H1 (cell line): ENCODE results near the gene UNC13D. TPM values are rescaled to one million over a fixed set of nuclear protein-coding genes. Genes with fewer than 3 reads are reported as not detected.

ENCODE experiments used
- CTCF ChIA-PET: fragments of 300-600 bp; sonication (Branson Sonifier 250); formaldehyde crosslinking; loops from one replicate; lab custom pipeline; 2021; ENCODE audit not compliant: partially characterized antibody; lab: Charles Lee
- POLR2A ChIA-PET: fragments of 300-600 bp; sonication (Branson Sonifier 250); formaldehyde crosslinking; loops from one replicate; lab custom pipeline; 2021; ENCODE audit warnings: inconsistent platforms; ENCODE audit not compliant: partially characterized antibody; lab: Charles Lee
- DNase-seq, 2 experiments: peaks; one replicate each; pipeline versions ENCODE4 v3.0.0 to v3.0.0-alpha.2; 2010 to 2022; ENCODE audit warnings: low spot score in 2 of 2, low read depth in 1 of 2, mixed read lengths in 1 of 2
- FAIRE-seq: peaks from 2 replicates; lab custom pipeline; 2011; peaks lifted over from hg19 to GRCh38; lab: Jason Lieb, UNC
- H2AFZ ChIP-seq: 2 replicates; pipeline ENCODE4 v1.8.1; 2012; ENCODE audit warnings: low read length, inconsistent platforms
- H2AK5ac ChIP-seq: 2 replicates; pipeline ENCODE4 v1.6.1; 2013; ENCODE audit warnings: low read depth, low read length
- H2BK120ac ChIP-seq: replicated peaks from 2 replicates; pipeline ENCODE3; 2013; ENCODE audit warnings: low read depth, low read length, inconsistent platforms
- H2BK12ac ChIP-seq: 2 replicates; pipeline ENCODE4 v1.6.1; 2013; ENCODE audit warnings: low read depth, low read length
- H2BK15ac ChIP-seq: 2 replicates; pipeline ENCODE4 v1.6.1; 2013; ENCODE audit warnings: low read length
- H2BK20ac ChIP-seq: 2 replicates; pipeline ENCODE4 v1.6.1; 2013; ENCODE audit warnings: low read length
- H2BK5ac ChIP-seq: 2 replicates; pipeline ENCODE4 v1.6.1; 2013; ENCODE audit warnings: low read depth, low read length
- H3K14ac ChIP-seq: 2 replicates; pipeline ENCODE4 v1.6.1; 2013; ENCODE audit warnings: inconsistent platforms; ENCODE audit not compliant: insufficient read length
- H3K18ac ChIP-seq: 2 replicates; pipeline ENCODE4 v1.6.1; 2013; ENCODE audit warnings: low read length; ENCODE audit errors: extremely low read depth
- H3K23ac ChIP-seq: 2 replicates; pipeline ENCODE4 v1.6.1; 2013; ENCODE audit warnings: inconsistent platforms; ENCODE audit not compliant: insufficient read length
- H3K23me2 ChIP-seq: 2 replicates; pipeline ENCODE4 v1.6.1; 2013; ENCODE audit warnings: low read depth, low read length
- H3K27ac ChIP-seq: 2 replicates; pipeline ENCODE4 v1.6.1; 2011; ENCODE audit warnings: low read depth, low read length, inconsistent platforms
- H3K27me3 ChIP-seq, 4 experiments: replicated peaks in 1 of 4; 1 replicate in 1 of 4; 2 replicates in 3 of 4; pipeline versions ENCODE4 v1.6.1 to v1.8.1; 2011 to 2013; ENCODE audit warnings: low read length in 3 of 4, mild to moderate bottlenecking in 3 of 4, inconsistent platforms in 2 of 4, mixed read lengths in 2 of 4, moderate library complexity in 1 of 4; ENCODE audit not compliant: control insufficient read depth in 3 of 4, insufficient read depth in 3 of 4; ENCODE audit errors: extremely low read depth in 1 of 4
- H3K36me3 ChIP-seq, 4 experiments: 2 replicates each; pipeline versions ENCODE4 v1.6.1 to v1.8.1; 2011 to 2013; ENCODE audit warnings: mild to moderate bottlenecking in 4 of 4, low read length in 3 of 4, moderate library complexity in 2 of 4, control low read depth in 1 of 4, inconsistent platforms in 1 of 4; ENCODE audit not compliant: insufficient read depth in 4 of 4, control insufficient read depth in 2 of 4
- H3K4ac ChIP-seq: replicated peaks from 2 replicates; pipeline ENCODE3; 2013; ENCODE audit warnings: low read length, low read depth, mixed read lengths, inconsistent platforms; ENCODE audit not compliant: insufficient read length
- H3K4me1 ChIP-seq, 4 experiments: replicated peaks in 1 of 4; 1 replicate in 1 of 4; 2 replicates in 3 of 4; pipeline versions ENCODE4 v1.6.1 to v1.8.1; 2011 to 2013; ENCODE audit warnings: low read length in 3 of 4, inconsistent platforms in 2 of 4, mixed read lengths in 1 of 4; ENCODE audit not compliant: insufficient read depth in 4 of 4, control insufficient read depth in 3 of 4
- H3K4me2 ChIP-seq, 2 experiments: 2 replicates each; pipeline versions ENCODE4 v1.6.1 to v1.8.1; 2011 to 2013; ENCODE audit warnings: low read depth in 2 of 2, low read length in 2 of 2, control low read depth in 1 of 2, inconsistent platforms in 1 of 2, mild to moderate bottlenecking in 1 of 2; ENCODE audit not compliant: insufficient read depth in 1 of 2
- H3K4me3 ChIP-seq, 4 experiments: fragments of 200-600, 300-600 bp in 1 of 4; sonication (generic), shearing (Covaris generic), sonication (Bioruptor Twin) in 1 of 4; 2 replicates each; pipeline versions ENCODE4 v1.5.1 to v1.8.1; 2011 to 2016; ENCODE audit warnings: low read length in 4 of 4, low read depth in 3 of 4, control low read depth in 2 of 4, inconsistent platforms in 2 of 4, mild to moderate bottlenecking in 2 of 4, mixed read lengths in 1 of 4, moderate library complexity in 1 of 4; ENCODE audit not compliant: insufficient read depth in 2 of 4; ENCODE audit errors: extremely low read depth in 1 of 4
- H3K56ac ChIP-seq: replicated peaks from 2 replicates; pipeline ENCODE3; 2013; ENCODE audit warnings: low read depth, mild to moderate bottlenecking, mixed read lengths, low read length, inconsistent platforms; ENCODE audit not compliant: insufficient read length
- H3K79me1 ChIP-seq: 2 replicates; pipeline ENCODE4 v1.6.1; 2013; ENCODE audit warnings: low read depth, low read length, control low read depth
- H3K79me2 ChIP-seq, 2 experiments: 2 replicates each; pipeline versions ENCODE4 v1.6.1 to v1.8.1; 2012 to 2013; ENCODE audit warnings: low read length in 2 of 2, mild to moderate bottlenecking in 2 of 2, inconsistent platforms in 1 of 2; ENCODE audit not compliant: insufficient read depth in 2 of 2, control insufficient read depth in 1 of 2
- H3K9ac ChIP-seq, 4 experiments: replicated peaks in 1 of 4; 1 replicate in 1 of 4; 2 replicates in 3 of 4; pipeline versions ENCODE4 v1.6.1 to v1.8.1; 2011 to 2013; ENCODE audit warnings: low read depth in 3 of 4, low read length in 3 of 4, control low read depth in 2 of 4, mild to moderate bottlenecking in 2 of 4, moderate library complexity in 2 of 4, inconsistent platforms in 1 of 4; ENCODE audit errors: extremely low read depth in 1 of 4
- H3K9me3 ChIP-seq, 2 experiments: 2 replicates each; pipeline versions ENCODE4 v1.6.1 to v1.8.1; 2012 to 2013; ENCODE audit warnings: mild to moderate bottlenecking in 2 of 2, moderate library complexity in 2 of 2, control low read depth in 1 of 2, inconsistent platforms in 1 of 2, low read depth in 1 of 2, low read length in 1 of 2, mixed read lengths in 1 of 2; ENCODE audit not compliant: insufficient read depth in 2 of 2
- H4K20me1 ChIP-seq, 2 experiments: replicated peaks in 1 of 2; 2 replicates each; pipeline versions ENCODE3 to v1.8.1; 2011 to 2013; ENCODE audit warnings: inconsistent platforms in 2 of 2, low read length in 2 of 2, mild to moderate bottlenecking in 1 of 2; ENCODE audit not compliant: insufficient read depth in 2 of 2, control insufficient read depth in 1 of 2
- H4K5ac ChIP-seq: 2 replicates; pipeline ENCODE4 v1.6.1; 2013; ENCODE audit warnings: low read length, low read depth, mixed read lengths, inconsistent platforms; ENCODE audit not compliant: insufficient read length
- H4K8ac ChIP-seq: 2 replicates; pipeline ENCODE4 v1.8.0; 2013; ENCODE audit warnings: mild to moderate bottlenecking, moderate library complexity, low read length, inconsistent platforms; ENCODE audit not compliant: insufficient read depth; ENCODE audit errors: extremely low read depth
- H4K91ac ChIP-seq: replicated peaks from 2 replicates; pipeline ENCODE3; 2013; ENCODE audit warnings: low read length, mixed read lengths, inconsistent platforms; ENCODE audit not compliant: insufficient read length
- CBX5 ChIP-seq: fragments of 300-800, 300-1000 bp; sonication (generic); IDR thresholded peaks from 2 replicates; pipeline ENCODE4 v1.7.1; 2016; ENCODE audit warnings: antibody characterized with exemption, low read length, low read depth
- EGR1 ChIP-seq: IDR thresholded peaks from 2 replicates; pipeline ENCODE4 v1.6.1; 2011; ENCODE audit warnings: low read depth, low read length, borderline replicate concordance
- GABPA ChIP-seq: IDR thresholded peaks from 2 replicates; pipeline ENCODE4 v1.6.1; 2011; ENCODE audit warnings: mild to moderate bottlenecking, low read length, moderate library complexity, borderline replicate concordance; ENCODE audit not compliant: insufficient read depth
- POLR2AphosphoS5 ChIP-seq: IDR thresholded peaks from 2 replicates; pipeline ENCODE4 v1.6.1; 2011; ENCODE audit warnings: low read depth, low read length
- WGBS, 2 experiments: shearing (Covaris generic) in 1 of 2; methylation state at CpG; one replicate each; pipeline versions ENCODE4 v1.1.6 to v1.1.7; 2013 to 2015; ENCODE audit warnings: low lambda C conversion rate in 2 of 2, mixed read lengths in 2 of 2, inconsistent platforms in 1 of 2, low coverage in 1 of 2, missing lambda C conversion rate in 1 of 2; ENCODE audit not compliant: insufficient replicate concordance in 2 of 2, insufficient coverage in 1 of 2, insufficient read length in 1 of 2; ENCODE audit errors: extremely low coverage in 1 of 2, missing lambda C conversion rate in 1 of 2; 5-methylcytosine and 5-hydroxymethylcytosine counted together
- polyA plus RNA-seq, 7 experiments: library from polyadenylated mRNA; depleted of rRNA in 3 of 7; stranded (reverse) in 5 of 7; unstranded in 2 of 7; fragments of >200 nt in 5 of 7; fragments of 200-250 nt in 2 of 7; gene quantifications; 1 replicate in 5 of 7; 2 replicates in 1 of 7; 4 replicates in 1 of 7; pipeline versions ENCODE4 v1.2.1 to v1.2.3, GENCODE V29; 2011 to 2013; ENCODE audit warnings: missing spikeins in 2 of 7, mixed read lengths in 2 of 7
- total RNA-seq: library from RNA; stranded (reverse); fragmentation: NEBNext Ultra II Directional; extraction: Animal tissue kit (Norgen Biotek cat#: 25700); gene quantifications from 2 replicates; pipeline ENCODE4 v1.2.1, GENCODE V29; 2021

Gene UNC13D
- total and polyA plus RNA-seq, 2 of the 8 experiments (the other 6 are each of a cell fraction or from before 2014, with no cell fraction given): 3.6 to 8.4 TPM

DNA sequence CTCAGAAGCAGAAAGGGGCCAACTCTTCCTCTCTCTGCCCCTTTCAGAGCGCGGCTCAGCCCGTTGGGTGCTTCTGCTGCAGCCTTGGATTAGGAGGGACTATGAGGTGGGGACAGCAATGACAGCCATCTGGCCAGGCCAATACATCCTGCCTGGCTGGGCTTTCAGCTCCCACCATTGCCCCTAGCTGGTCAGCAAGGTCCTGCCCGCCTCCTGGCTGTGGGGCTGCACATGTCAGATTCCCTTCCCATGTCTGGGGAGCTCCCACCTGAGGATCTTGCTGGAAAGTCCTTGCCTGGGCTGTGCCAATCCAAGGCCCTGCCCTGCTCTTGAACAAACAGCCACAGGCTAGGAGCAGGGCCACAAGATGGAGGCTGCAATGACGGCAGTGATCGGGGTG is 44.3 kb upstream of the UNC13D start:
- Histone ChIP-seq H3K4me2 (no peak overlapping the region), H3K18ac (no peak overlapping the region), H4K8ac (no peak overlapping the region), H3K27me3 (no peaks in the 10 kb centered on the region), H3K9me3 (no peaks in the 10 kb centered on the region), H3K36me3 (peaks cover 2 to 18% (median 11%) of the 10 kb centered on the region in 4 experiments; a peak in 6 of 8 replicates), H3K27ac (no peak overlapping the region), H2BK5ac (no peak overlapping the region), H3K4ac (no peak overlapping the region), H3K23me2 (no peaks in the 10 kb centered on the region), H4K91ac (no peak overlapping the region), H2AFZ (no peak overlapping the region), H4K5ac (no peak overlapping the region), H3K4me3 (no peak overlapping the region), H4K20me1 (peaks cover 0 to 6% of the 10 kb centered on the region in 2 experiments), H3K79me1 (no peaks in the 10 kb centered on the region), H2BK20ac (no peak overlapping the region), H3K23ac (no peak overlapping the region), H3K9ac (no peak overlapping the region), H3K4me1 (no peaks in the 10 kb centered on the region), H3K79me2 (no peaks in the 10 kb centered on the region), H2BK12ac (no peak overlapping the region), H2AK5ac (no peak overlapping the region), H3K56ac (no peak overlapping the region), H3K14ac (no peak overlapping the region), H2BK120ac (no peak overlapping the region), H2BK15ac (no peak overlapping the region)
- TF ChIP-seq CBX5: no peak
- TF ChIP-seq GABPA: no peak
- TF ChIP-seq EGR1: no peak
- TF ChIP-seq POLR2AphosphoS5: peak; percentile 33; the same call in 1 of the 2 replicates
- CTCF ChIA-PET: interaction anchor here (0.8 to 51.3 kb wide), 7 partner anchors 9 to 124 kb away, joined by 3 to 885 read pairs (median 5); partner anchors contain the start of genes CDK3 and GALK1
- DNase-seq (no peak), FAIRE-seq (no peak)
- 97% methylated on average over 6 of the region's 6 CpGs; no CpG with 5 or more reads in 1 of the 2 experiments for WGBS, 2 experiments
- POLR2A ChIA-PET: interaction anchor here (1.4 to 12.1 kb wide), 5 partner anchors 9 to 109 kb away, joined by 3 to 143 read pairs (median 9); partner anchors contain the start of genes MRPL38, TRIM47 and TRIM65
